SK-N-SH treated with all-trans-retinoic acid at 6 μM for 48 hours (cell line): ENCODE data around the gene NBEA.

ENCODE experiments used
- ATAC-seq: fragments of 200-7000 bp; cut with Tn5 transposase; 3 replicates; pipeline ENCODE4 v1.9.1; 2020; ENCODE audit warnings: mild to moderate bottlenecking, moderate library complexity
- ARNTL ChIP-seq: fragments of 450-650 bp; formaldehyde crosslinking; IDR thresholded peaks from 2 replicates; pipeline ENCODE4 v1.5.0; 2020; ENCODE audit warnings: low read depth, mild to moderate bottlenecking, moderate library complexity, borderline replicate concordance
- BACH2 ChIP-seq: fragments of 250-450 bp; sonication (Bioruptor Pico); IDR thresholded peaks from 2 replicates; pipeline ENCODE4 v1.9.0; 2021; ENCODE audit warnings: mild to moderate bottlenecking, borderline replicate concordance
- ESRRG ChIP-seq: fragments of 250-450 bp; sonication (Bioruptor Pico); IDR thresholded peaks from 2 replicates; pipeline ENCODE4 v1.6.1; 2021; ENCODE audit warnings: mild to moderate bottlenecking
- GLIS3 ChIP-seq: fragments of 250-450 bp; sonication (Bioruptor Pico); IDR thresholded peaks from 2 replicates; pipeline ENCODE4 v1.5.0; 2020; ENCODE audit warnings: mild to moderate bottlenecking, moderate library complexity
- ISL1 ChIP-seq: fragments of 250-450 bp; sonication (Bioruptor Pico); IDR thresholded peaks from 2 replicates; pipeline ENCODE4 v2.1.2; 2022; ENCODE audit warnings: mild to moderate bottlenecking, moderate library complexity
- OSR1 ChIP-seq: fragments of 250-450 bp; sonication (Bioruptor Pico); IDR thresholded peaks from 2 replicates; pipeline ENCODE4 v1.8.0; 2022; ENCODE audit warnings: moderate library complexity, mild to moderate bottlenecking, inconsistent platforms
- RARB ChIP-seq: fragments of 250-450 bp; sonication (Bioruptor Pico); IDR thresholded peaks from 2 replicates; pipeline ENCODE4 v1.8.0; 2021; ENCODE audit warnings: mild to moderate bottlenecking, moderate library complexity
- SNAI2 ChIP-seq: fragments of 250-450 bp; sonication (Bioruptor Pico); IDR thresholded peaks from 2 replicates; pipeline ENCODE4 v1.5.0; 2020; ENCODE audit warnings: mild to moderate bottlenecking, moderate library complexity
- TCF4 ChIP-seq: fragments of 250-450 bp; sonication (Bioruptor Pico); IDR thresholded peaks from 2 replicates; pipeline ENCODE4 v1.8.0; 2021; ENCODE audit warnings: mild to moderate bottlenecking, moderate library complexity, borderline replicate concordance
- TOX ChIP-seq: fragments of 250-450 bp; sonication (Bioruptor Pico); IDR thresholded peaks from 2 replicates; pipeline ENCODE4 v1.8.0; 2021; ENCODE audit warnings: mild to moderate bottlenecking, moderate library complexity, borderline replicate concordance
- ZC3H10 ChIP-seq: fragments of 250-450 bp; sonication (Bioruptor Pico); IDR thresholded peaks from 2 replicates; pipeline ENCODE4 v1.5.1; 2021; ENCODE audit warnings: mild to moderate bottlenecking, moderate library complexity
- ZFP3 ChIP-seq: fragments of 250-450 bp; sonication (Bioruptor Pico); IDR thresholded peaks from 2 replicates; pipeline ENCODE4 v1.5.0; 2020; ENCODE audit warnings: mild to moderate bottlenecking, moderate library complexity
- ZFP30 ChIP-seq: fragments of 450-650 bp; formaldehyde crosslinking; IDR thresholded peaks from 2 replicates; pipeline ENCODE4 v1.5.0; 2022; ENCODE audit warnings: mild to moderate bottlenecking, moderate library complexity
- ZNF565 ChIP-seq: fragments of 450-650 bp; formaldehyde crosslinking; conservative IDR thresholded peaks from 2 replicates; pipeline ENCODE4 v1.5.0; 2020; ENCODE audit warnings: low read depth, mild to moderate bottlenecking, moderate library complexity
- ZNF70 ChIP-seq: fragments of 450-650 bp; formaldehyde crosslinking; IDR thresholded peaks from 2 replicates; pipeline ENCODE4 v1.5.0; 2020; ENCODE audit warnings: mild to moderate bottlenecking, moderate library complexity
- TF ChIP-seq, protein P1 (sequence below): fragments of 250-450 bp; sonication (Bioruptor Pico); IDR thresholded peaks from 2 replicates; pipeline ENCODE4 v1.8.0; 2020; ENCODE audit warnings: mild to moderate bottlenecking, moderate library complexity, borderline replicate concordance
- TF ChIP-seq, protein P2 (sequence below): fragments of 250-450 bp; sonication (Bioruptor Pico); IDR thresholded peaks from 2 replicates; pipeline ENCODE4 v1.8.0; 2021; ENCODE audit warnings: low read depth, mild to moderate bottlenecking, moderate library complexity, borderline replicate concordance
- TF ChIP-seq, protein P3 (sequence below): fragments of 250-450 bp; sonication (Bioruptor Pico); IDR thresholded peaks from 2 replicates; pipeline ENCODE4 v1.5.1; 2021; ENCODE audit warnings: mild to moderate bottlenecking, moderate library complexity
- TF ChIP-seq, protein P4 (sequence below): fragments of 250-450 bp; sonication (Bioruptor Pico); IDR thresholded peaks from 2 replicates; pipeline ENCODE4 v1.5.1; 2020; ENCODE audit warnings: low read depth, mild to moderate bottlenecking, moderate library complexity

NBEA gene

DNA sequence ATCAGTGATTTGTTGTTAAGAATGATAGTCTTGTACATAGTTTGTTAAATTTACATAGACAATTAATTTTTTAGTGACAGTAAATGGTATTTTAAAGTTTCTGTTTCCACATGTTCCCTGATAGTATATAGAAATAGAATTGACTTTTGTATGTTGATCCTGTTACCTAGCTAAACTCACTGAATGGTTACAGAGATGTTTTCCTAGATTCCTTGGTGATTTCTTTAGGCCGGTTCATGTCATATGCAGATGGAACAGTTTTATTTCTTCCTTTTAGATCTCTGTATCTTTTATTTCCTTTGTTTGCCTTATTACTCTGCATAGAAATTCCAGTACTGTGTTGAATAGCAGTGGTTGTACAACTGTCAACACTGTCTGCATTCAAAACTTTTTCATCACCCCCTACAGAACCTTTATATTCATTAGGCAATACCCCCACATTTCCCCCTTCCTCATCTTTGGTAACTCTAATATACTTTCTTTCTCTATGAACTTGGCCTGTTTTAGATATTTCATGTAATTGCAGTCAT lies 86.3 kb downstream of the NBEA start (continued):
- TF ChIP-seq ZNF70 (no peak), ZFP30 (CRISPR knock-in tag) (no peak), ZC3H10 (no peak)
- TF ChIP-seq, protein P1, sequence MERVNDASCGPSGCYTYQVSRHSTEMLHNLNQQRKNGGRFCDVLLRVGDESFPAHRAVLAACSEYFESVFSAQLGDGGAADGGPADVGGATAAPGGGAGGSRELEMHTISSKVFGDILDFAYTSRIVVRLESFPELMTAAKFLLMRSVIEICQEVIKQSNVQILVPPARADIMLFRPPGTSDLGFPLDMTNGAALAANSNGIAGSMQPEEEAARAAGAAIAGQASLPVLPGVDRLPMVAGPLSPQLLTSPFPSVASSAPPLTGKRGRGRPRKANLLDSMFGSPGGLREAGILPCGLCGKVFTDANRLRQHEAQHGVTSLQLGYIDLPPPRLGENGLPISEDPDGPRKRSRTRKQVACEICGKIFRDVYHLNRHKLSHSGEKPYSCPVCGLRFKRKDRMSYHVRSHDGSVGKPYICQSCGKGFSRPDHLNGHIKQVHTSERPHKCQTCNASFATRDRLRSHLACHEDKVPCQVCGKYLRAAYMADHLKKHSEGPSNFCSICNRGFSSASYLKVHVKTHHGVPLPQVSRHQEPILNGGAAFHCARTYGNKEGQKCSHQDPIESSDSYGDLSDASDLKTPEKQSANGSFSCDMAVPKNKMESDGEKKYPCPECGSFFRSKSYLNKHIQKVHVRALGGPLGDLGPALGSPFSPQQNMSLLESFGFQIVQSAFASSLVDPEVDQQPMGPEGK (CRISPR knock-in tag): no peak
- TF ChIP-seq, protein P2, sequence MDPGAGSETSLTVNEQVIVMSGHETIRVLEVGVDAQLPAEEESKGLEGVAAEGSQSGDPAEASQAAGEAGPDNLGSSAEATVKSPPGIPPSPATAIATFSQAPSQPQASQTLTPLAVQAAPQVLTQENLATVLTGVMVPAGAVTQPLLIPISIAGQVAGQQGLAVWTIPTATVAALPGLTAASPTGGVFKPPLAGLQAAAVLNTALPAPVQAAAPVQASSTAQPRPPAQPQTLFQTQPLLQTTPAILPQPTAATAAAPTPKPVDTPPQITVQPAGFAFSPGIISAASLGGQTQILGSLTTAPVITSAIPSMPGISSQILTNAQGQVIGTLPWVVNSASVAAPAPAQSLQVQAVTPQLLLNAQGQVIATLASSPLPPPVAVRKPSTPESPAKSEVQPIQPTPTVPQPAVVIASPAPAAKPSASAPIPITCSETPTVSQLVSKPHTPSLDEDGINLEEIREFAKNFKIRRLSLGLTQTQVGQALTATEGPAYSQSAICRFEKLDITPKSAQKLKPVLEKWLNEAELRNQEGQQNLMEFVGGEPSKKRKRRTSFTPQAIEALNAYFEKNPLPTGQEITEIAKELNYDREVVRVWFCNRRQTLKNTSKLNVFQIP (CRISPR knock-in tag): no peak

DNA sequence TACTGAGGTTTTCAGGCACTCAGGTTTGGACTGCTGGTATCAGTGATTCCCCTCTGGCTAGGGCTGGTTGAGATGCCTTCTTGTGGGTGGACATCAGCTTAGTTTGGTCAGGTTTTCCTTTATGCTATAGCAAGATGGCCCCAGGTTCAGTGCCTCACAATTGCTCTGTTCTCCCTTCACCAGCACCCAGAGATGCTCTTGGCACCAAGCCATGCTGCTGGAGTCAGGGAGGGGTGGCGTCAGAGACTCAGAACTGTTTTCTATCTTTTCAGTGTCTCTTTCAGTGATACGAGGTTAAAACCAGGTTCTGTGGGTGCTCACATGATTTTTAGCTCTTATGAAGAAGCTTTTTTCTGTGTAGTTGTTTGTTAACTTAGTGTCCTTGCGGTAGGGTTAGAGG lies 96.9 kb downstream of the NBEA start:
- ATAC-seq: no peak
- TF ChIP-seq BACH2 (CRISPR knock-in tag) (no peak), ISL1 (no peak), ESRRG (CRISPR knock-in tag) (no peak), RARB (CRISPR knock-in tag) (no peak), SNAI2 (CRISPR knock-in tag) (no peak), ZFP30 (CRISPR knock-in tag) (no peak), TOX (CRISPR knock-in tag) (no peak), GLIS3 (CRISPR knock-in tag) (no peak)
- TF ChIP-seq, protein P2 (CRISPR knock-in tag): no peak
- TF ChIP-seq, protein P3, sequence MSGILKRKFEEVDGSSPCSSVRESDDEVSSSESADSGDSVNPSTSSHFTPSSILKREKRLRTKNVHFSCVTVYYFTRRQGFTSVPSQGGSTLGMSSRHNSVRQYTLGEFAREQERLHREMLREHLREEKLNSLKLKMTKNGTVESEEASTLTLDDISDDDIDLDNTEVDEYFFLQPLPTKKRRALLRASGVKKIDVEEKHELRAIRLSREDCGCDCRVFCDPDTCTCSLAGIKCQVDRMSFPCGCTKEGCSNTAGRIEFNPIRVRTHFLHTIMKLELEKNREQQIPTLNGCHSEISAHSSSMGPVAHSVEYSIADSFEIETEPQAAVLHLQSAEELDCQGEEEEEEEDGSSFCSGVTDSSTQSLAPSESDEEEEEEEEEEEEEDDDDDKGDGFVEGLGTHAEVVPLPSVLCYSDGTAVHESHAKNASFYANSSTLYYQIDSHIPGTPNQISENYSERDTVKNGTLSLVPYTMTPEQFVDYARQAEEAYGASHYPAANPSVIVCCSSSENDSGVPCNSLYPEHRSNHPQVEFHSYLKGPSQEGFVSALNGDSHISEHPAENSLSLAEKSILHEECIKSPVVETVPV (CRISPR knock-in tag): no peak
- TF ChIP-seq, protein P1 (CRISPR knock-in tag): no peak

DNA sequence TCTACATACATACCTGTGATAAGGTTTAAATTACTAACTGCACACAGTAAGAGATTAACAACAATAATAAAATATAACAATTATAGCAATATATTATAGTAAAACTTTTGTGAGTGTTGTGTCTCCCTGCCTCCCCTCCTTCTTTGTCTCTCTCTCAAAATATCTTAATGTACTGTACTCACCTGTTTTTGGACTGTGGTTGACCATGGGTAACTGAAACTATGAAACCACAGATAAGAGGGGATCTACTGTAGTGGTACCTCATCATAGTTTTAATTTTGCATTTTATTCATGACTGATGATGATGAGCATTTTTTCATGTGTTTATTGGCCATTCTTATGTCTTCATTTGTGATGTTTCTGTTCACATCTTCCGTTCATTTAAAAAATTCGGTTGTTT lies 104.5 kb downstream of the NBEA start:
- no peak for ATAC-seq
- TF ChIP-seq OSR1 (CRISPR knock-in tag) (no peak), ISL1 (no peak), ESRRG (CRISPR knock-in tag) (no peak), ZNF565 (no peak), ZFP30 (CRISPR knock-in tag) (no peak), TOX (CRISPR knock-in tag) (no peak)
- TF ChIP-seq, protein P1 (CRISPR knock-in tag): no peak
- TF ChIP-seq, all 23 proteins: peak for 0

DNA sequence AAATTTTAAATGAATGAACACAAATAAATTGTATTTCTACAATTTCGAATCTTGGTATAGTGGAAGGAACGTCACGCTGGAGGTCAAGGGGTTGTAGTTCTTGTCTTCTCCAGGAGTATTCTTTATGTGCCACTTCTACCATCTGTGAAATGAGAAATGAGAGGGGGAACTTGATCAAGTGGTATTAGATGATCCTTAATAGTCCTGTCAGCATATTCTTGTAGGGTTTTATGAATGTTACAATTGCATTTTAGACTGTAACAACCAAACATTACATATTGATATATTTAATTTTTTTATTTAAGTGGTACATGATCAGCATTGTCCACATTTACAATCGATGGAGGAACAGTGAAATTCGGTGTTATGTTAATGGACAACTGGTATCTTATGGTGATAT lies 113.6 kb downstream of the NBEA start:
- ATAC-seq: no peak
- TF ChIP-seq, protein P4, sequence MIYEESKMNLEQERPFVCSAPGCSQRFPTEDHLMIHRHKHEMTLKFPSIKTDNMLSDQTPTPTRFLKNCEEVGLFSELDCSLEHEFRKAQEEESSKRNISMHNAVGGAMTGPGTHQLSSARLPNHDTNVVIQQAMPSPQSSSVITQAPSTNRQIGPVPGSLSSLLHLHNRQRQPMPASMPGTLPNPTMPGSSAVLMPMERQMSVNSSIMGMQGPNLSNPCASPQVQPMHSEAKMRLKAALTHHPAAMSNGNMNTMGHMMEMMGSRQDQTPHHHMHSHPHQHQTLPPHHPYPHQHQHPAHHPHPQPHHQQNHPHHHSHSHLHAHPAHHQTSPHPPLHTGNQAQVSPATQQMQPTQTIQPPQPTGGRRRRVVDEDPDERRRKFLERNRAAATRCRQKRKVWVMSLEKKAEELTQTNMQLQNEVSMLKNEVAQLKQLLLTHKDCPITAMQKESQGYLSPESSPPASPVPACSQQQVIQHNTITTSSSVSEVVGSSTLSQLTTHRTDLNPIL (CRISPR knock-in tag): no peak
- no peak for TF ChIP-seq ARNTL
- no peak for TF ChIP-seq TCF4 (CRISPR knock-in tag)
- no peak for TF ChIP-seq ZFP3 (CRISPR knock-in tag)
- no peak for TF ChIP-seq SNAI2 (CRISPR knock-in tag)
- TF ChIP-seq ZFP30 (CRISPR knock-in tag): no peak
- TF ChIP-seq, protein P1 (CRISPR knock-in tag): no peak
- no peak for TF ChIP-seq OSR1 (CRISPR knock-in tag)
- TF ChIP-seq ZNF565: no peak
- no peak for TF ChIP-seq ESRRG (CRISPR knock-in tag)
- no peak for TF ChIP-seq RARB (CRISPR knock-in tag)
